Stimulated activated CD8-positive, alpha-beta memory T cell treated with anti-CD3 and anti-CD28 coated beads, Interleukin-7, amount 100 ng/mL, for 24 hours (primary cell): ENCODE results near the gene NFYC.
"Not testable (repeated sequence)": the region's sequence is repeated elsewhere in the genome, so short reads cannot be mapped to it uniquely, and the experiment has no call there.

Experiments used
- DNase-seq: peaks from one replicate; pipeline ENCODE4 v3.0.0-alpha.2; 2020; ENCODE audit warnings: low read depth

NFYC gene

GRCh38 chr1:40706626-40707025 is 15.1 kb downstream of the NFYC start:
- DNase-seq: no peak

- no peak for DNase-seq
Measured at GRCh38 chr1:40708750-40709099, 17.2 kb downstream of the NFYC start.

DNA sequence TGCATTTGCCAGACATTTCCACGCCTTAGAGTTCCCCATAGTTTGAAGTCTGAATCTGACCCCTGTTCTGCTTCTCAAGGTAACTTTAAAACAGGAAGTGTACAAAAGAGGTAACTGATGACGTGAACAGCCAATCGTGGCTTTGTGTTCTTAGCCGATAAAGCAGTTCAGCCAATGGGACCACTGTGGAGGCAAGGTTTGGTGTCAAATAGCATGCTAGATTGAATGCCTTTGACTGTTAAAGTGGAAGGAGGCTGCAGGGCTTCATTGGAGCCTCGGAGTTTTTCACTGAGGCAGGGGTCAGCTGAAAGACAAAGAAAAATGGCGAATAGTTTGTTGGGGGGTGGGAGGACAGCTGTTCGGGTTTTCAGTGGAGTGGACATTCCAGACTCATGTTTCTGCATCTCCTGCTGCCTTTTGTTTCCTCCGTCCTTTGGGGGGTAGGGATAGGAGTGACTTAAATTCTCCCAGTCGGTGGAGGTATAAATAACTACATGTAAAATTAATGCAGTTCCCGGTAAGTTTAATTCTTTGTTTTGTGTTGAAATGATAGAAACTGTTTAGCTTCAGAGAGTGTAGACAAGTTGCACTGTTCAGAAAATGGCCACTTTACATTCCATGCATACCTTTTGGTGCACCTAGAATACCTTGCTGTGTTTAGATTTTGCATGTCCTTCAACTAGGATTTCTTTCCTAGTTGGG is 17.7 kb downstream of the NFYC start:
- DNase-seq: peak; percentile 20

GRCh38 chr1:40709802-40710278 is 18.3 kb downstream of the NFYC start:
- DNase-seq: no peak

GRCh38 chr1:40710581-40711315 is 19.2 kb downstream of the NFYC start:
- no peak for DNase-seq

- no peak for DNase-seq
Measured at GRCh38 chr1:40711465-40712404, 20.2 kb downstream of the NFYC start.

GRCh38 chr1:40712405-40712944 is 21.0 kb downstream of the NFYC start:
- DNase-seq: no peak

DNA sequence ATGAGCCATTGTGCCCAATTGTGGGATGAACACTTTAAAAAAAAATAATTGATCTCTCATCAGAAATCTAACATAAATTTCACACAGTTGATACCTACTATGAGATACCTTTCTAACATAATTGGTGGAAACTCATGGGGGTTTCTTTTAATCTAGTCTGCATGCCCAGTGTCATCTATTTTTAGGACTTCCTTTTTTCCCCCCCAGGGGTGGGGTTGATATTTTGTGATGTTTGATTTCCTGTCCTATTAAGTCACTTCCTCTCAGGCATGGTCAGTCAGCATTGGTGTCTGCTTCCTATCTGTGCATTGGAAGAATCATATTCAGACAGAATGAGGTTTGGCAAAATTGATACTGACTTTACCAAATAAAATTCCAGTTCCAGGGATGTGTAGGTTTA is 21.5 kb downstream of the NFYC start:
- DNase-seq: no peak

DNA sequence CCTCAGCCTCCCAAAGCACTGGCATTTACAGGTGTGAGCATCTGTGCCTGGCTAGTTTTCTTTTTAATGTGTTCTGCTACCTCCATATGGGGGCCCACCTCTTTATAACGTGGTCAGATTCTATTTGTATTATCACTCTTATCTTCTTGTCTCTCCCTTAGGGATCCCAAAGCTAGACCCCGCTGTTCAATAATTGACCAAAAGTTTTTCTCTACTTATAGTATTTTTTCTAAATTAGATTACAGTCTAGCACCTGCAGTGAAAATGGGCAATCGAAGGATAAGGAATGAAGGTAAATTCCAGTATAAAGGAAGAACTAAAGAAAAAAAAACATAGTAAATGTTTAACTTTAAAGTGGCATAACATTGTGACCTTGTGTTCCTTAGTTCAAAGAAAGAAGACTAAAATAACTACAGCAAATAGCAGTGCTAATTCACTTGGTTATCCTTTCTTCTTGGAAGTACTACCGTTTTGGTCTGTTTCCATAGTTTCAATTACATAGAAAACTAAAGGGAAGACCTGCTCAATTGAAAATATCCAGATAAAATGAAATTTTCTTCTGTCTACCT is 24.1 kb downstream of the NFYC start:
- DNase-seq: no peak

DNA sequence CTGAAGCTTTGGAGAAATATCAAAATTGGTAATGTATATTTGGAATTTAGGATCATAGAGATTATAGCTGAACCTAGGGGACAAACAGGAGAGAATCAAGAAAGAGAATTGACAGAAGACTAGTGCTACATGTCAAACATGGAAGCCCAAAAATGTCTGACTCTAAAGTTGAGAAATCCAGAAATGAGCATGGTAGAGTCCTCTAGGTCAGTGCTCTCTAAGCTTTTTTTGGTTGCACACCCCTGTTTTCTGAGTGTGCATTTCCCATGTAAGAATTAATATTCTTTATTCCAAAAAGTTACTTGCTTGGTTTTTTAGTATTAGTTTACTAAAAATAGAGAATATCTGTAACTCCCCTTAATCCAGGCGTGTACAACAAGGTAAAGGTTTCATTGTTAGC is 25.6 kb downstream of the NFYC start:
- DNase-seq: no peak

DNA sequence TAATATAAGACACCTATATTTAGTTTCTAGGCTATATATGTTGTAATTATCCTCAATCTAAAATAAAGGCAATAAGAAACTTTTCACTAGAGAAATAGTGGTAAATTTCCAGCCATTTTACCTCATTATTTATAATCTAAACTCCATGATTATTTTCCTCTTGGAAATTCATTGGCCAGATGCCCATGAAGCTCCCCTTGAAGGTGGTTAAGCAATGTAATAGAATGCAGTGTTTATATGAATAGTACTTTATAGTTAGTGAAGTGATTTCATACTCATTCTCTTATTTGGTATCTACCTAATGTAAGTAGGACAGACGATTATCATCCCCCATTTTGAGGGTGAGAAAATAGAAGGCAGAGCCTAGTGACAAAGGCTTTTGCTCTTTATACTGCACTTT is 26.5 kb downstream of the NFYC start:
- DNase-seq: no peak

GRCh38 chr1:40720493-40720892 is 29.0 kb downstream of the NFYC start:
- DNase-seq: no peak

DNA sequence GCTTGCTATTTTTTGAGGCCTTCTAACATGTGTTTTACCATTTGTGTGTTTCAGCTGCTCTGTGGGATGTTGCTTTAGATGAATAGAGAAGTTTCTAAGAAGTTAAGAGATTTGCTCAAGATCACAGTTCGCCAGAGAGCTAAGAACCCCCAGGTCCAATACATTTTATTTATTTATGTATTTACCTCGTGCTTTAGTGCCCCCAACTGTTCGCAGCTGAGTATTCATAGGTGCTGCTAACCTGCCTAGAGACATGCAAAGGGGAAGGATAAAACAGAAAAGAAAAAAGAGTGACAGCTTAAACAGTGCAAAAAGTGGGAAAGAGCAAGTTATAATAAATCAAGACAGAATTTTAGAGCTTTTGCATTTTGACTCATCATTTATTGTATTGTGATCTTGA is 31.1 kb downstream of the NFYC start:
- DNase-seq: no peak

GRCh38 chr1:40723196-40723955 is 31.9 kb downstream of the NFYC start:
- no peak for DNase-seq

DNA sequence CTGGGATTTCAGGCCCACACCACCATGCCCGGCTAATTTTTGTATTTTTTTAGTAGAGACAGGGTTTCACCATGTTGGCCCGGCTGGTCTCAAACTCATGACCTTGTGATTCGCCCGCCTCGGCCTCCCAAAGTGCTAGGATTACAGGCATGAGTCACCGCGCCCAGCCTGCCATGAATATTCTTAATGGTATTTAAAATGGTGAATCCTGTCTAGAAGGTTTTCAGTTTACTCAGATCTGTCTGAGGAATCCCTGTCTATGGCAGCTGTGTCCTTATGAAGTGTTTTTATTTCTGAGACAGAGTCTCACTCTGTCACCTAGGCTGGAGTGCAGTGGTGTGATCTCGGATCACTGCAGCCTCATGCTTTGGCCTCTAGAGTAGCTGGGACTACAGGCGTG is 36.2 kb downstream of the NFYC start:
- not testable (repeated sequence) for DNase-seq

DNA sequence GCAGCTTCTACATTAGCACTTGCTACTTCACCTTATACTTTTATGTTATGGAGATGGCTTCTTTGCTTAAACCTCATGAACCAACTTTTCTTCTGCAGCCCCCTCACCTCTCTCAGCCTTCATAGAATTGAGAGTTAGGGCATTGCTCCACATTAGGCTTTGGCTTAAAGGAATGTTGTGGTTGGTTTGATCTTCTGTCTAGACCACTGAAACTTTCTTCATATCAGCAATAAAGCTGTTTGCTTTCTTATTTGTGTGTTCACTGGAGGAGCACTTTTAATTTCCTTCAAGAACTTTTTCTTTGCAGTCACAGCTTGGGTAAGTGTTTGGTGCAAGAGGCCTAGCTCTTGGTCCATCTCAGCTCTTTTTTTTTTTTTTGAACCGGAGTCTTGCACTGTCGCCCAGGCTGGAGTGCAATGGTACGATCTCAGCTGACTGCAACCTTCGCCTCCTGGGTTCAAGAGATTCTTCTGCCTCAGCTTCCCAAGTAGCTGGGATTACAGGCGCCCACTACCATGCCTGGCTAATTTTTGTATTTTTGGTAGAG is 37.9 kb downstream of the NFYC start:
- not testable (repeated sequence) for DNase-seq

DNA sequence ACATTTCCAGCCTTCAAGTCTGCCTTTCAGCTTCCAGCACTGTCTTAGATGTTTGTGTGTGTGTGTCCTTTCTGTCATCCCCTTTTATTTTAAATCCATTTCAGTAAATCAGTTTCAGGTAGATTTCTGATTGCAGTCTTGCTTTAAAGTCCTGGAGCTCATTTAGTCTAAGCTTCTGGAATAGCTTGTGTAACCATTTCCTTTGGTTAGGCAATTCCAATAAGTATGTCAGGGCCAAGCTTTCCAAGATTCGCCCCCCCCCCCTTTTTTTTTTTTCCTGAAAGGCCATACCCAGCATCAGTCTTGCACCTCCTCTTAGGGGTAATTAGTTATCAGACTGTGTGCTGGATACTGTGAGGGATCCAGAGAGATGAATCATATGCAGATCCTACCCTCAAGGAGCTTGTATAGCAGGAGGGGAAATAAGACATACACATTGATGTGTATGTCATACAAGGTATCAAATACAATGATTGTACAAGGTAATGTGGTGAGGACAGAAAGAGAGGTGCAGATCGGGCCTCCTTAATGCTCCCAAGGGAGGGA is 41.3 kb downstream of the NFYC start:
- no peak for DNase-seq

- no peak for DNase-seq
Measured at GRCh38 chr1:40734882-40735628, 43.6 kb downstream of the NFYC start.

DNA sequence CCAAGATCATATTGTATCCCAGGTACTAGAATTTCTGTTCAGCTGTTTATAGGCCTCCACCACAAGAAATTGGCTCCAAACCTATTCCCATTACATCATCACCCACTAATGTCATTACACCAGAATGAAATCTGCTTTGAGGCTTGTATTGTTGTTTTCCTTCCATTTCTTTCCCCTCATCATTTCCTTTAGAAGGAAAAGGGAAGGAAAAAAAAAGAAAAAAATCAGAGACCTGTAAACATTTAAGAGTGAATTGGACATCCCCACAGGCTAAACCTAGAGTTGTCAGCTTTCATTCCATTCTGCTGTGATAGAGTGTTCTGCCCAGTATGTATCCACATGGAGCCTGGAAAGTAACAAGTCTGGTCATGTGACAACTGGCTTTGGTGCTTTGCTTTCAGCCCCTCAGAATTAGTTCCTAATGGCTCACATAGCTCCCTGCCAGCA is 44.6 kb downstream of the NFYC start:
- DNase-seq: no peak

GRCh38 chr1:40738831-40739230 is 47.3 kb downstream of the NFYC start:
- no peak for DNase-seq
